SH-SY5Y (cell line): ENCODE measurements around the gene TNFRSF6B.

Source experiments
- GATA2 ChIP-seq: IDR thresholded peaks from 2 replicates; pipeline ENCODE4 v1.6.1; 2011; ENCODE audit warnings: mild to moderate bottlenecking, low read depth, low read length
- GATA3 ChIP-seq: IDR thresholded peaks from 2 replicates; pipeline ENCODE4 v1.6.1; 2011; ENCODE audit warnings: low read depth, mild to moderate bottlenecking, low read length, moderate library complexity

The TNFRSF6B gene

GRCh38 chr20:63732118-63733095 is 36.0 kb downstream of the TNFRSF6B start:
- no peak for TF ChIP-seq GATA2
- TF ChIP-seq GATA3, result no peak

GRCh38 chr20:63733117-63733516 is 36.7 kb downstream of the TNFRSF6B start:
- TF ChIP-seq GATA2 (no peak), GATA3 (no peak)

- no peak for TF ChIP-seq GATA2
- TF ChIP-seq GATA3, result no peak
Measured at GRCh38 chr20:63733579-63734081, 37.2 kb downstream of the TNFRSF6B start.

DNA sequence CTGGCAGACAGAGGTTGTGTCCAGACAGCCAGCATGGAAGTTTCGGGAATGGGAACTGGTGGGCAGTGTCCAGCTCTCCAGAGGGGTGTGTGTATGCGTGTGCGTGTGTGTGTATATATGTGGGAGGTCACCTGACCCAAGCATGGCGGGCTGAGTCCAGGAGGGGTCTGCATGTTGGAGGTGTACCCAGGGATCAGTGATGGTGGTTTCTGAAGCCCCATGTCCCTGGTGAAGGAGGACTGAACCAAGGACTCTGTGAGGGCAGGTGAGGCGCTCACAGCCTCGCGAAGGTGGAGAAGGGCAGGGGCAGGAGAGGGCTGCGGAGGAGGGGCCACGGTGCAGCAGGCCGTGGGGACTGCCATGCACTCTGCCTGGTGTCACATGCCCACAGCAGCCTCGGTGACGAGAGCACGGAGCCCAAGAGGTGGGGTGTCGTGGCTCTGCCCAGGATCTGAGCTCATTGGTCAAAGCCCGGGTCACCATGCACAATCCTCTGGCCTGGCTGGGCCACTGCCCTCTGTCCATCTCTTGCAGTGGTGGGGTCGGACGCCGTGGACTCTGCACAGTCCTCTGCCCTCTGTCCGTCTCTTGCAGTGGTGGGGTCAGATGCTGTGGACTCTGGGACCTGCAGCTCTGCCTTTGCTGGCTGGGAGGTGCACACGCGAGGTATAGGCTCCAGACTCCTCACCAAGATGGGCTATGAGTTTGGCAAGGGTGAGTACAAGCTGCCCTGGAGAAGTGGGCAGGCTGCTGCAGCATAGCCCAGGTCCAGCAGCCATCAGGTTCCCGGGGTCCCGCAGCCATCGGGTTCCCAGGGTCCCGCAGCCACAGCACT is 37.9 kb downstream of the TNFRSF6B start:
- no peak for TF ChIP-seq GATA3
- no peak for TF ChIP-seq GATA2

- TF ChIP-seq GATA3 (no peak), GATA2 (no peak)
Measured at GRCh38 chr20:63734946-63735858, 38.8 kb downstream of the TNFRSF6B start.

GRCh38 chr20:63735859-63736718 is 39.6 kb downstream of the TNFRSF6B start, which contains the start of gene LIME1:
TSS of gene LIME1 (plus strand) at chr20:63736664. CDS start at chr20:63737550, 886 bp downstream.
- TF ChIP-seq GATA2 (no peak), GATA3 (no peak)

DNA sequence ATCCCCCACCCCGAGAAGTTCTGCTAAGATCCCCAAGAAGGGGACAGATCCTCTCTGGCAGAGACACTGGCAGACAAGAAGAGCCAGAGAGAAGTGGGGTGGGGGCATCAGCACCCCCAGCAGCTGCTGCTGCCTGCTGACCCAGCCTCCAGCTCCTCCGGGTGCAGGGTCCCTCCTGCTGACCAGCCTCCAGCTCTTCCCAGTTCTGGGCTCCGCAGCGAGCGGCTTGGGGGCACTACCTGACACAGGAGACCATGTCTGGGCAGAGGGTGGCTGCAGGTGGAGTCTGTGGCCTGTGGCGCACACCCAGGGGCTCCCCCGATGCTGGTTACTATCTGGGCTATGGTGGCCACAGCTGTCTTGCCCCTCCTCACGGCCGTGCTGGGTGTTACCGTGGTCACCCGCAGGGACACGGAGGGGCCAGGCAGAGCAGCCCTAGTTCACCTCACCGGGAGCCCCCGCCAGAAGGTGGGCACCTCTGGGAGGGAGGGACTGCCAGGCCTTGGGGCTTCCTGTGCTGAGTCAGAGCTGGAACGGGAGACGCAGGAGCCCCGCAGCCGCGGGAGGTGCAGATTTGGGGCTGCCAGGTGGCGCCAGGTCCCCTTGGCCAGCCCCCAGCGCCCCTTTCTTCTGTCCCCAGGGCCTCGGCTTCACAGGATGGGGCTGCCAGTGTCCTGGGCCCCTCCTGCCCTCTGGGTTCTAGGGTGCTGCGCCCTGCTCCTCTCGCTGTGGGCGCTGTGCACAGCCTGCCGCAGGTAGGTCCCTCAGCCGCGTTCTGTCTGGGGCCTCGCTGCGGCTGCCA is 40.6 kb downstream of the TNFRSF6B start:
- TF ChIP-seq GATA2, result no peak
- TF ChIP-seq GATA3, result no peak

DNA sequence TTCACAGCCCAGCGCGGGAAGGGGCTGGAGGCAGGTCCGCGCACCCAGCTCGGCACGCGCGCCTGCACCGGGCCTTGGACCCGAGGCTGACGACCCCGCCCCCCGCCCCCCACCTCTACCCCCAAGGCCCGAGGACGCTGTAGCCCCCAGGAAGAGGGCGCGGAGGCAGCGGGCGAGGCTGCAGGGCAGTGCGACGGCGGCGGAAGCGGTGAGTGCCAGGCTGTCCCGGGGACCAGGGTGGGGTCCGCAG is 41.2 kb downstream of the TNFRSF6B start:
- TF ChIP-seq GATA3 (no peak), GATA2 (no peak)

GRCh38 chr20:63737945-63738686 is 41.7 kb downstream of the TNFRSF6B start:
- TF ChIP-seq GATA3 (no peak), GATA2 (no peak)

GRCh38 chr20:63738687-63739129 is 42.3 kb downstream of the TNFRSF6B start:
- TF ChIP-seq GATA3 (no peak), GATA2 (no peak)
